CD4-positive, alpha-beta T cell treated with Interleukin-15 for 4 hours (primary cell): ENCODE results near the gene PROSER3.

Experiments used
- DNase-seq: peaks from one replicate; pipeline ENCODE4 v3.0.0-alpha.2; 2020; ENCODE audit warnings: low spot score

PROSER3 gene

GRCh38 chr19:35776102-35776788 lies 18.3 kb downstream of the PROSER3 start:
- no peak for DNase-seq

- no peak for DNase-seq
These were observed 19.3 kb downstream of the PROSER3 start for GRCh38 chr19:35777086-35777841.

GRCh38 chr19:35777961-35778360 lies 20.0 kb downstream of the PROSER3 start:
- DNase-seq, result no peak

GRCh38 chr19:35779033-35779432 lies 21.1 kb downstream of the PROSER3 start:
- no peak for DNase-seq

- no peak for DNase-seq
These were observed 22.1 kb downstream of the PROSER3 start for GRCh38 chr19:35780058-35780457.

- no peak for DNase-seq
These were observed 22.7 kb downstream of the PROSER3 start for GRCh38 chr19:35780717-35781116.

- DNase-seq, result no peak
These were observed 23.7 kb downstream of the PROSER3 start for GRCh38 chr19:35781650-35782049.

- no peak for DNase-seq
These were observed 24.6 kb downstream of the PROSER3 start for GRCh38 chr19:35782589-35782988.

GRCh38 chr19:35783469-35784434 lies 25.8 kb downstream of the PROSER3 start:
- no peak for DNase-seq

- DNase-seq, result no peak
These were observed 26.7 kb downstream of the PROSER3 start for GRCh38 chr19:35784503-35785338.

- no peak for DNase-seq
These were observed 27.3 kb downstream of the PROSER3 start for GRCh38 chr19:35785339-35785627.

GRCh38 chr19:35786299-35787160 lies 28.6 kb downstream of the PROSER3 start:
- DNase-seq, result no peak

- DNase-seq, result no peak
These were observed 29.3 kb downstream of the PROSER3 start for GRCh38 chr19:35787227-35787799.

GRCh38 chr19:35788205-35788960 lies 30.4 kb downstream of the PROSER3 start:
- DNase-seq, result no peak

- no peak for DNase-seq
These were observed 31.4 kb downstream of the PROSER3 start for GRCh38 chr19:35789195-35789977.

GRCh38 chr19:35789978-35790944 lies 32.3 kb downstream of the PROSER3 start:
- no peak for DNase-seq

GRCh38 chr19:35790981-35791813 lies 33.2 kb downstream of the PROSER3 start:
- DNase-seq, result no peak
